COLO668 (cell line): ENCODE results near the gene UBAC2.

Source experiments
- DNase-seq: peaks from one replicate; lab custom pipeline; 2025; ENCODE audit not compliant: unreplicated experiment; lab: John Stamatoyannopoulos, UW

UBAC2 gene

DNA sequence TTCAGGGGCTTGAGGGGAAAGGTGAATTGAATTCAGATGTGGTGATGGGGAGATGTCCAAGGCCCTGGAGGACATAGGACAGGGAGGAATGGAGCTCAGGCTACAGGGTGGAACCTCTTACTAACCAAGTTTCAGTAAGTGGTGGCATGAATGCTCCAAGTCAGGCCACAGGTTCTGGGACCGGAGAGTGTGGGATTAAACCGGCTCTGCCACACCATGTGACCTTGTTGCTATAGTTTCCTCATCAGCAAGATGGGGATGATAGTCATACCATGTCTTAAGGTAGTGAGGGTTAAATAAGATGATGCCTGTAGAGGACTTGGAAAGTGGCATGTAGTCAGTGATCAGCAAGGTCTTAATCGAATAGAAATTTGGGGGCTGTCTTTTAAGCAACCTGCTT, 90.2 kb downstream of the UBAC2 start:
- no peak for DNase-seq

GRCh38 chr13:99293178-99293577, 92.5 kb downstream of the UBAC2 start:
- DNase-seq = no peak

DNA sequence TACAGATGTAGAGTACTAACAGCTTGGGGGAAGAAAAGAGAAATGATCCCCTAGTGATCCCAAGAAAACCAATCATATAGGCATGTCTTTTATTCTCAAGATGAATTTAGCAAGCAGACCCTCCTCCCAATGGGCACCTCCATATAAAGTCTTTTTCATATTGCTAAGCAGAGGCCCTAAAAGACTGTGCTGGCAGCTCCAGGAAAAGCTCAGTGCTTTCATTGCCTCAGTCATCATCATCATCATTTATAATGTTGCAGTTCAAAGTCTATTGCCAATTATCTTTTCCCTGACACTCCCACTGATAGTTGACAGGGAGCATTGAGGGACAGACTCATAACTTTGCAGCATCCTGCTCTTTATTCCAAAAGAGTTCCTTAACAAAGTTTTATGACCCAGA, 93.5 kb downstream of the UBAC2 start:
- DNase-seq = no peak

DNA sequence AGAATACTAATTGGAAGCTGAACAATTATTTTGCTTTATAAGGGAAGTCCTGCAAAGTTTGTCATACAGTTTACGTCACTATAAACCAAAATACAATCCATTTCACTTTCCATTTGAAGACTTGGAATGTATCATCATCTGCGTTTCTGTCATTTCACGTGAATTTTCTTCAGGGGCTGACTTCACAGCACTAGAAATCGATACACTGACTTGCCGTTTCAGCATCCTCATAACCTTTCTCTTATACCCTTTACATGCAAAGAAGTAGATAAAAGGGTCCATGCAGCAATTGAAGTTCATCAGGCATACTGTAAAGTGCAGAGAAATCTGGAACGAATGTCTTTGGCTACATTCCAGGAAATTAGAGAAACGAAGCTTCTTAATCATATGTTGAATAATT, 94.3 kb downstream of the UBAC2 start:
- DNase-seq = no peak

DNA sequence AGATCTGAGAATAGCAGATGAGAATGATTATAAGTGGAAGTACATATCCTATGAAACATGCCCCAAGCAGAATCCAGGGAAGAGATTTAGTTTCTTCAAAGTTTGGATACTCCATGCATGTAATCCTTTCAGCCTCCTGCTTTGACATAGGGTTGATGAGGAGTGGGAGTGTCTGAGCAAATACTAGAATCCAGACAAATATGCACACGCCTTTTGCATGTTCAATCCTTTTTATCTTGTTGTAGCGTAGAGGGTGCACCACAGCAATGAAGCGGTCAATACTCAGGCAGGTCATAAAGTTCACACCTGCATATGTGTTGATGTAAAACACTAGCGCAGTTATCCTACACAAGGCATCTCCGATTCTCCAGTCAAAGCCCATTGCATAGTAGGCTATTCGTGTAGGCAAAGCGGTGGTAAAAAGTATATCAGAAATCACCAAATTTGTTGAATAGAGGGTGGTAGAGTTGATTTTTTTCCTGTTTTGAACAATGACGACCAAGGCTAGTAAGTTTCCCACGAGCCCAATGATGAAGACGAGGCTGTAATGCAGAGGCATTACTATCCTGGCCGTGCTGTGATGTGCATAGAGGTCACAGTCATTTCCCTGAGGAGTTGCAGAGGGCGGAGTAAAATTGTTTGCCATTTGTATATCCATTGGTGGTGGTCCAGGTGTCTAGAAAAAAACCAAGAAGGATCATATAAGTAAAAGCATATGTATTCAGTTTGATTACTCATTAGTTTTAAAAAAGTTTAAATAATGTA, 95.0 kb downstream of the UBAC2 start:
- DNase-seq = no peak

DNA sequence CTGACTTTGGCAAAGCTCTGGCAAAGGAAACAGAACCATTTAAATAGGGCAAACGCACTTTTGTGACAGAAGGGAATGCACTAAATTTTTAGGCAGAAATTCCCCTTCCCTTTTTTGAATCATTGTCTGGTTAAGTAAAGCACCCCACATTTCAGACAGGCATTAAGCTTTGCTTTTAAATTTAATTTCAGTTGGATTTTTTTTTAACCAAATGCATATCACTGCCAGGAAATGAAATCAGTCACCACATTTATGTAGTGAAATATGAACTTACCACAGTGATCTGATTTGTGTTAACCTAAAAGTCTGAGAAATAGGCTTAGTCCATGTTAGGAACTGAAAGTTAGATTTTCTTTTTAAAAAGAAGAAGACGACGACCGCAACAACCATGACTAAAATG, 95.7 kb downstream of the UBAC2 start:
- no peak for DNase-seq

- no peak for DNase-seq
Measured at GRCh38 chr13:99297331-99297730, 96.7 kb downstream of the UBAC2 start.

DNA sequence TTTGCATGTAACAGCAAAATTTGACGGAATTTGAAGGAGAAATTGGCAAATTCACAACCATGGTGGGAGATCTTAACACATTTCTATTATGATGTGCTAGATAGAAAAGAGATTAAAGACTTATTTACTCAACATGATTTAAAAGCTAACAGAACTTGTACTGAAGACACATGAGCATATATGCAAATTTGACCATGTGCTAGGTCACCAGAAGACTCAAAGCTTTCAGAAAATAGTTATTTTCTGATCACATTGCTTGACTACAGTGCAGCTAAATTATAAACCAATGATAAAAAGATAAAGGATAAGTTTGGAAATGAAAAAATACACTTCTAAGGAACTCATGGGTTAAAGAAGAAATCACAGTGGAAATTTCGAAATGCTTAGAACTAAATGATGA, 97.4 kb downstream of the UBAC2 start:
- no peak for DNase-seq

DNA sequence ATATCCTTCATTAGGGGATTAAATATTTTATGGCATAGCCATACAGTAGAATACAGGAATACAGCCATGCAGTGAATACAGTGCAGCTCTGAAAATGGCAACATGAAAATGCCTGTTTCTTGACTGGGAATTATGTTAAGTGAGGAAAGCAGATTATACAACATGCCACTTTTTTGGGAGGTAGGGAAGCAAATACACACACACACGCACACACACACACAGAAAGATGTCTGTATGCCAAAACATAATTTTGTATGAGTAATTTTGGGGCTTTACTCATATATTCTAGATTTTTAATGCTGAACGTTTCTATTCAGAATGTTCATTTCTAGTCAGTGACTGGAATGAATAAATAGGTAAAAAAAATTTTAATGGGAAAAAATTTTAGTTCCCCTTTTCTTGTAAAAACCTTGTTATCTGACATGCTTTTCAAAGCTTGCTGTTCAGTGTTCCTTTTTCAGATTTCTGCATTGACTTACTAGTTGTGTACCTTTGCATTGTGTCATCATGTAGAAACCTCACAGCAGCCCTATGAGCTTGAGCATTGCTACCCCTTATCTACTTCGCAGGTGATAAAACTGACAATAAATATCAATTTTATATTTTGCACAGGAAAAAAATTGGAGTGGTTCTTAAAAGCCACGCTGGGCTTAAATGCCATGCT, 98.7 kb downstream of the UBAC2 start:
- no peak for DNase-seq

DNA sequence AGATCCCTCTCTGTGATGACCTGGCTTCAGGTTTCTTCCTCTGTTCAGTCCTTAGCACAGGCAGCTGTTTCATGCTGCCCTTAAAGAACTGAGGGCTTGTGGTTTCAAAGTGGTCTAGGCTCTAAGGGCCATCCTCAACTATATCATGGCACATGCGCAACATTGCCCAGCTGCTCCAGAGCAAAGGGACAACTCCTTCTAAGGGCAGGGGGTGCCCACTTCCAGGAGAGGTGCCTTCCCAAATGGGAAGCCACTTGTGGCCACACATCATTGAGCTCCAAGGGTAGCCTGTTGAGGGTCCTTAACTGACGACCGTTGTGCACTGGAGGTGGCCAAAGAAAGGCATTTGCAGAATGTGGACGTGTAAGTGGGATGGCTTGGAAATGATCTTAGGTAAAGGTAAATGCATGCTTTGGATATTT, 99.3 kb downstream of the UBAC2 start:
- no peak for DNase-seq

- DNase-seq = no peak
Measured at GRCh38 chr13:99301056-99301838, 100.6 kb downstream of the UBAC2 start.

- no peak for DNase-seq
Measured at GRCh38 chr13:99301913-99302636, 101.4 kb downstream of the UBAC2 start.

DNA sequence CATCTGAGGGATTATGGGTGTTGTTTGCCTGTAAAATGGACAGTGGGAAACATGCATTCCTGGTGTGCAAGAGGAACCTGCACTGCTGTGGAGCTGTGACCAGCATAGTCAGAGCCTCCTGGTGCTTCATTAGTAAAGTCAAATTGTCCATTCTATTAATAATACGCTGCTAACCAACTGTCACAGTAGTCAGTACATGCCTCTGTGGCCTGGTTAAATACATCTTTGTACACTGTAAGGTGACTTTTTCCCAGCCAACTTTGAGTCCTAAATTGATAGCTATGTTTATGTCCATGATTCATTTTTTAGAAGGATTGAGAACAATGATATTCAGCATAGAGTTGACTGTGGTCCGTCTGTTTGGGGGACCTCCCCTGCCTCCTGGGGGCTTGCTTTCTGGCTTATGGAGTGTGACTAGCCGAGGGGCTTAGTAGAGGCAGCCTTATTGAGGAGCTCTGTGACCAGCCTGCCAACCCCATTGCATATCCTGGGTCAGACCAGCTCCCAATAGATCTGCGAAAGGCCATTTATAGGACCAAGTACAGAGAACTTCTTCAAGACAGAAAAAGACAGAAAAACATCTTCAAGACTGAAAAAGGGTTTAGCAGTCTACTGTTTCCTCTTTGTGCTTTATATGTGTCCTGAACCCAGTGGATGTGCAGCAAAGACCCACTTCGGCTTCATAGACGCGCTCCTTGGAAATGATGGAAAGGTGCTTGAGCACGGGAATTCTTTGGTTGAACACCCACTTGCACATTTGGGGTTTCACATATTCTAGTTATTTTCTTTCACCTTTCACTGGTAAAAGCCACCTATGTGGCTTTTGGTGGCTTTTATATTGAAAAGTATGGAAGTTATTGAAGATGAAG, 102.2 kb downstream of the UBAC2 start:
- DNase-seq = no peak

DNA sequence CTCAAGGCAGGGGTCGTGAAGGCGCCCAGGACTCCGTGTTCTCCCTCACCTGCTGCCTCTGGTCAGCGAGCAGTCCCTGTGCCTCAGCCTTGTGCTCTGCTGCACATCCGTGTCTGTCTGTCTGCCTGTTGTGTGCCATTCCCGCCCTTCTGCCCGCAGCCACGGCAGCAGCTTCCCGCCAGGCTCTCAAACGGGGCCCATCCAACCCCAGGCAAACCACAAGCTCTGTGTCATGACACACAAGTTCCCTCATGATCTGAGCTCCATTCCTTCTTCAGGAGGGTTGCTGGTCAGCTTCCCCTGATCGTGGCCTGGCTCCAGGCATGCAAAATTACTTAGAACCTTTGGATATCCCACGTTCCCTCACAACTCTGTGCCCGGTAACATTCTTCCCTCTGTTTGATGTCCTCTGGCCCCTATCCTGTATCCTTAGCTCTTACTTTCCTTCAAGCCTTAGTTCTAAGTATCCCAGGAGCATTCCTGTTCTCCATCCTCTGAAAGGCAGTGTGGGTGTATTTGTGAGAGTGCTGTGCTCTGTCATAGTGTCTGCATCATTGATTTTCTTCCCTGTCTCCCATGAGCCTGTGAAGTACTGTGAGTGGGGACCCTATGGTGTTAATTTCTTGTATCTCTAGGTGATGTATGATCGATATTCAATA, 103.3 kb downstream of the UBAC2 start:
- no peak for DNase-seq

DNA sequence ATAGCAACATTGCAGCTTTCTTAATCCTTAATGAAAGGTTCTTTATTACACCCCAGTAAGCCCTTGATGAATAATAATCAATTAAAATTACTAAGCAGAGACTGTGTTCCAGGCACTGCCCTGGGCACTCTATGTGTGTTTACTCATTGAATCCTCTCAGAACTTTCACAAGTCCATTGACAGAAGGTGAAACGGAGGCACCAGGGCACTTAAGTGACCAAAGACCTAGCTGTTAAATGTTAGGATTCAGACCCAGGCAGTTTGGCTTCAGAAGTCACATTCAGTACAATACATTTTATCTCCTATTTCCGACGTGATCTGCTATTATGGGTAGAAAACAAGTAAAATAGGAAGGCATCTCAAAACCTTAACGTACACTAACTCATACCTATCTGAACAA, 103.9 kb downstream of the UBAC2 start:
- no peak for DNase-seq

- no peak for DNase-seq
Measured at GRCh38 chr13:99305158-99305557, 104.5 kb downstream of the UBAC2 start.

DNA sequence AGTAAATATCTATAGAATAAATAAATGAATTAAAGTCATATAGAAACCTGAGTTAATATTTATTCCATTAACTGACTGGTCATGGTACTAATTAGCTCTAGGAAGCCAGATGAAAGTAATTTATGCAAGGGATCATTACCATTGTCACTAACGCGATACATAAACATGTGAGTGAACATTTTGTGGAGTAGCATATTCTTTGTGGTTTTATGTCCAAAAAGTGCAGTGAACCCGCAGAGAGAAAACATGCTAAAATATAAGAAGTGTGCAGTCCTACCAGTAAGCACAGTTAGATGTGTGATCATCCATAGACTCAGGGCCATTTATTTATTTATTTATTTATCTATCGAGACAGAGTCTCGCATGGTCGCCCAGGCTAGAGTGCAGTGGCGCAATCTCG, 104.9 kb downstream of the UBAC2 start:
- DNase-seq = no peak

DNA sequence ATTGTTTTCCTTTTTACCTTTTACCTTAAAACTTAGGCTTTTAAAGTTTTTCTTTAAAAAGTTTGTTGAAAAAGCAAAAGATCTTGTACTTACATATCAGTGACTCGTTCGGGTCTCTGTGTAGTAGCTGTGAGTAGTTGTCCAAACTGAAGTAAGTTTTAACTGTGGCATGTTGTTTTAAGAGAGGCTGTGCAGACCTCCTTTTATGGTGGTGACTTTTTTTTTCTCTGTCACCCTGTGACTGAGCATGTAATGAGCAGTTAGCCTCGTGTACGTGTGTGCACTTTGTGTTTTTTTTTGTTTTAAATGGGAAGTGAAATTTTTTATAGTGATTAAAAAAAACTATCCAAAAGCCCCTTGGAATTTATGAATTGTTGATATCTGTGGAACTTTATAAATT, 106.6 kb downstream of the UBAC2 start, which contains the start of gene GPR183:
Gene GPR183, minus strand, starts transcription at position 153 of the 400 bp plus-strand sequence. CDS start 11,254 bp downstream, outside the sequence.
- DNase-seq = no peak

GRCh38 chr13:99307648-99308339, 107.1 kb downstream of the UBAC2 start:
- peak; percentile 53 for DNase-seq
